ENCODE results near the gene IL17REL.

DNA sequence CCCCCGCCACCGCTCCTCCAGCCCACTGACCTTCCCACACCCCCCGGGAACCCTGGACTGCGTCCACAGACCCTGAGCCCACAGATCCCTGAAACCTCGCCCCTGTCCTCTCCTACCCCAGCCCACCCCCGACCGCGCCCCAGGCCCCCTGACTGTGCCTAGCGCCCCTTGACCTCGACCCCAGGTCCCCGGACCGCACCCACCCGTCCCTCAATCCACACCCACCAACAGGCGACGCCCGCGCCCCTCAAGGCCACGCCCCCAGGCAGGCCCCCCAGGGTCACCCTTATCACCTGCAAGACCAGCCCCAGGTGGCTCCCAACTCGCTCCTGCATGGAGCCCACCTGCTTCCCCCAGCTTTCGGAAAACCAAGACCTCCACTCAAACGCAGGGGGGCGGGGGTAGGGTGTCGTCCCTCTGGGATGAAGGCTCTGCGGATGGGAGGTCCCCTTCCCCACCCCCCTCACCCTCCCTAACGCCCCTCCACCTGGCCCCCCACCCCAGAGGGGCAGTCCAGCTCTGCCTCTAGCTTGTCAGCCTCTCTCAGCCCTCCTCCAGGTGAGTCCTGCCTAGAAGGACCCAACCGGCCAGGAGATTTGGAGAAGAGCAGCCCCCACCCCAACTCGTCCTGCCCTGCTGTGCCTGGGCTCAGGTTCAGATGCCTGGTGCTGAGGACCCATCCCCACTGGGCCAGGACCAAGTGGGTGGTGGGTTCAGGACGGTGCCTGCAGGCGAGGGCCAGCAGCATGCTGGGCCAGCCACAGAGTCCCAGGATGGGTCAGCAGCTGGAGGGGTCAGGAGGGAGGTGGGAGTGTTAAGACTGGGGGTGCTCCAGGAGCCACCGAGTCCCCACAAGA, 3.1 kb upstream of the IL17REL start:
- TF ChIP-seq, protein P1, sequence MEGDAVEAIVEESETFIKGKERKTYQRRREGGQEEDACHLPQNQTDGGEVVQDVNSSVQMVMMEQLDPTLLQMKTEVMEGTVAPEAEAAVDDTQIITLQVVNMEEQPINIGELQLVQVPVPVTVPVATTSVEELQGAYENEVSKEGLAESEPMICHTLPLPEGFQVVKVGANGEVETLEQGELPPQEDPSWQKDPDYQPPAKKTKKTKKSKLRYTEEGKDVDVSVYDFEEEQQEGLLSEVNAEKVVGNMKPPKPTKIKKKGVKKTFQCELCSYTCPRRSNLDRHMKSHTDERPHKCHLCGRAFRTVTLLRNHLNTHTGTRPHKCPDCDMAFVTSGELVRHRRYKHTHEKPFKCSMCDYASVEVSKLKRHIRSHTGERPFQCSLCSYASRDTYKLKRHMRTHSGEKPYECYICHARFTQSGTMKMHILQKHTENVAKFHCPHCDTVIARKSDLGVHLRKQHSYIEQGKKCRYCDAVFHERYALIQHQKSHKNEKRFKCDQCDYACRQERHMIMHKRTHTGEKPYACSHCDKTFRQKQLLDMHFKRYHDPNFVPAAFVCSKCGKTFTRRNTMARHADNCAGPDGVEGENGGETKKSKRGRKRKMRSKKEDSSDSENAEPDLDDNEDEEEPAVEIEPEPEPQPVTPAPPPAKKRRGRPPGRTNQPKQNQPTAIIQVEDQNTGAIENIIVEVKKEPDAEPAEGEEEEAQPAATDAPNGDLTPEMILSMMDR (IDR thresholded peaks at IDR 0.05): no peak
- TF ChIP-seq POLR2A (IDR thresholded peaks at IDR 0.05): no peak
